Measurements from ENCODE around the gene RAB42. TPM values are rescaled to one million over a fixed set of nuclear protein-coding genes. Genes with fewer than 3 reads are reported as not detected.

RAB42 gene
- total RNA-seq (2022; extraction: Qiagen RNA extraction): 2.0 to 2.8 TPM (median 2.4 TPM) in 5 replicates

GRCh38 chr1:28591708-28592320 lies at the start of gene RAB42:
TSS of gene RAB42 (plus strand) at chr1:28592265. CDS start at chr1:28592512, 247 bp downstream.

GRCh38 chr1:28552758-28553663 lies 39.1 kb upstream of the RAB42 start, which contains the start of gene TRNAU1AP:
TSS of gene TRNAU1AP (plus strand) at chr1:28553085. CDS start at chr1:28553111, 26 bp downstream.

GRCh38 chr1:28642847-28643635 lies 51.0 kb downstream of the RAB42 start, which contains the start of gene TAF12:
TSS of gene TAF12 (minus strand) at chr1:28643067. CDS start at chr1:28622081, 20,986 bp downstream.

Other genes with a start within 250 kb of the RAB42 start
- gene PHACTR4, start 222.5 kb upstream of the RAB42 start, total RNA-seq (2022; extraction: Qiagen RNA extraction): 17.4 to 22.0 TPM (median 20.8 TPM) in 5 replicates
- gene RCC1, start 86.2 kb upstream of the RAB42 start, total RNA-seq (2022; extraction: Qiagen RNA extraction): 73.2 to 85.0 TPM (median 82.2 TPM) in 5 replicates
- 18.3 to 25.2 TPM (median 21.0 TPM) in 5 replicates for gene TRNAU1AP, start 39.2 kb upstream of the RAB42 start, total RNA-seq (2022; extraction: Qiagen RNA extraction)
- gene TAF12, start 50.8 kb downstream of the RAB42 start, total RNA-seq (2022; extraction: Qiagen RNA extraction): 13.4 to 13.9 TPM (median 13.6 TPM) in 5 replicates
- not detected in 5 replicates for gene RNU11, start 56.3 kb downstream of the RAB42 start, total RNA-seq (2022; extraction: Qiagen RNA extraction)
- 5.6 to 6.4 TPM (median 6.2 TPM) in 5 replicates for gene GMEB1, start 76.5 kb downstream of the RAB42 start, total RNA-seq (2022; extraction: Qiagen RNA extraction)
- gene YTHDF2, start 144.7 kb downstream of the RAB42 start, total RNA-seq (2022; extraction: Qiagen RNA extraction): 50.0 to 60.2 TPM (median 54.9 TPM) in 5 replicates
- gene OPRD1, start 219.9 kb downstream of the RAB42 start, total RNA-seq (2022; extraction: Qiagen RNA extraction): 0.02 to 0.07 TPM (median 0.05 TPM) in 5 replicates